Inflammatory macrophage treated with lipopolysaccharide for 4 hours (primary cell): ENCODE results near the gene DVL1.

Source experiments
- DNase-seq: peaks from one replicate; pipeline ENCODE4 v3.0.0-alpha.2; 2020

The DVL1 gene

GRCh38 chr1:1354271-1355247 lies 5.3 kb upstream of the DVL1 start:
- no peak for DNase-seq

GRCh38 chr1:1353389-1354151 lies 4.4 kb upstream of the DVL1 start:
- DNase-seq, result no peak

- no peak for DNase-seq
These were observed 3.7 kb upstream of the DVL1 start for GRCh38 chr1:1352786-1353388.

GRCh38 chr1:1351511-1352427 lies 2.6 kb upstream of the DVL1 start:
- DNase-seq, result no peak

- DNase-seq, result peak; percentile 10
These were observed 580 bp downstream of the DVL1 start for GRCh38 chr1:1348420-1349255.

GRCh38 chr1:1347663-1348419 lies 1.4 kb downstream of the DVL1 start:
- DNase-seq, result no peak

- DNase-seq, result no peak
These were observed 2.1 kb downstream of the DVL1 start for GRCh38 chr1:1347026-1347595.

- DNase-seq, result no peak
These were observed 2.7 kb downstream of the DVL1 start for GRCh38 chr1:1346501-1346890.

- DNase-seq, result no peak
These were observed 3.2 kb downstream of the DVL1 start for GRCh38 chr1:1345860-1346500.

GRCh38 chr1:1345384-1345783 lies 3.8 kb downstream of the DVL1 start:
- DNase-seq, result no peak

- DNase-seq, result peak; percentile 27
These were observed 4.4 kb downstream of the DVL1 start for GRCh38 chr1:1344655-1345361.

- no peak for DNase-seq
These were observed 5.3 kb downstream of the DVL1 start for GRCh38 chr1:1343811-1344421.

GRCh38 chr1:1342584-1343115 lies 6.6 kb downstream of the DVL1 start:
- DNase-seq, result no peak

GRCh38 chr1:1342061-1342562 lies 7.1 kb downstream of the DVL1 start:
- DNase-seq, result no peak

GRCh38 chr1:1341549-1342021 lies 7.6 kb downstream of the DVL1 start:
- no peak for DNase-seq

GRCh38 chr1:1340791-1341548 lies 8.2 kb downstream of the DVL1 start:
- no peak for DNase-seq

GRCh38 chr1:1340185-1340584 lies 9.0 kb downstream of the DVL1 start:
- DNase-seq, result no peak
